Measurements from ENCODE around the gene RHOBTB3.

GRCh38 chr5:95743877-95744276 lies 12.7 kb downstream of the RHOBTB3 start:
- TF ChIP-seq, protein P1, sequence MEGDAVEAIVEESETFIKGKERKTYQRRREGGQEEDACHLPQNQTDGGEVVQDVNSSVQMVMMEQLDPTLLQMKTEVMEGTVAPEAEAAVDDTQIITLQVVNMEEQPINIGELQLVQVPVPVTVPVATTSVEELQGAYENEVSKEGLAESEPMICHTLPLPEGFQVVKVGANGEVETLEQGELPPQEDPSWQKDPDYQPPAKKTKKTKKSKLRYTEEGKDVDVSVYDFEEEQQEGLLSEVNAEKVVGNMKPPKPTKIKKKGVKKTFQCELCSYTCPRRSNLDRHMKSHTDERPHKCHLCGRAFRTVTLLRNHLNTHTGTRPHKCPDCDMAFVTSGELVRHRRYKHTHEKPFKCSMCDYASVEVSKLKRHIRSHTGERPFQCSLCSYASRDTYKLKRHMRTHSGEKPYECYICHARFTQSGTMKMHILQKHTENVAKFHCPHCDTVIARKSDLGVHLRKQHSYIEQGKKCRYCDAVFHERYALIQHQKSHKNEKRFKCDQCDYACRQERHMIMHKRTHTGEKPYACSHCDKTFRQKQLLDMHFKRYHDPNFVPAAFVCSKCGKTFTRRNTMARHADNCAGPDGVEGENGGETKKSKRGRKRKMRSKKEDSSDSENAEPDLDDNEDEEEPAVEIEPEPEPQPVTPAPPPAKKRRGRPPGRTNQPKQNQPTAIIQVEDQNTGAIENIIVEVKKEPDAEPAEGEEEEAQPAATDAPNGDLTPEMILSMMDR (IDR thresholded peaks at IDR 0.05; ENCODE audit: insufficient read depth, low read depth, low read length), result no peak
- TF ChIP-seq EZH2 (IDR thresholded peaks at IDR 0.05; ENCODE audit: insufficient read depth, low read length), result no peak

Data from astrocyte (in vitro differentiated cells and primary cell).